ENCODE data around the gene NTMT2.

NTMT2 gene

DNA sequence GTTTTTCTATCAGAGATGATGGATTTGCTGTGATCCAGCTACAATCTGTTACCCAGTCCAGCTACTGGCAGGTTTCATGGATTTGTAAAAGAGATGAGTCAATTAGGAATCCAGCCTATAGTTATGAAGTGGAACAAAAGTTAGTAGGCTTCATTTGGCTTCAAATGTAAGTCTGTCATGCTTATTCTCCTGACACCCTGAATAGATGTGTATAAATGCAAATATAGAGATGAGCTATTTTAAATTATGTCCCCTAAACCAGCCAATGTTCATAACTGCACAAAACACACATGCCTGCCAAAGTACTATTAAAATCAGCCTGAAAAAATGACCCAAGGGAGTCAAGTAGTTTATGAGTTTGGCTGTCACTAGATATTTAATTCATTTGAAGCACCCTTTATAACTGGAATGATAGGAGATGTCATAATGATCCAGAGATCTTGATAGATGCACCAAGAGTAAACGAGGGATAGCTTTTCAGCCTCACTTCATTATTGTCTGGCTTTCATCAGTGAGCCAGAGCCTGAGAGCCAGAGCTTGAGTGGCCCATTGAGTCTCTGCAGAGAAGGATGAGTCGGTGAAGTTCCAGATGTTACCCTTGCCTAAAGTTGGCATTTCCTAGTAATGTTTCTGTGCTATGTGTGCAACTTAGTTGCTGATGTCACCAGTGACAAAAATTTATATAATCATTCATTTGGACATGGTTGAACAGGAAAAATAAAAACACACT is 11.8 kb upstream of the NTMT2 start:
- no peak overlapping the region for H3K27ac ChIP-seq
- DNase-seq = no peak
- no peaks in the 10 kb centered on the region for H3K36me3 ChIP-seq
- peaks cover 0 to 17% (median 2%) of the 10 kb centered on the region in 4 donors for H3K4me1 ChIP-seq
- intact Hi-C loops (cut with DNase I; ENCODE audit: low total_unique reads) = no loop called here
- no peaks in the 10 kb centered on the region for H3K27me3 ChIP-seq
- H3K9me3 ChIP-seq = no peaks in the 10 kb centered on the region
- TF ChIP-seq, protein P1, sequence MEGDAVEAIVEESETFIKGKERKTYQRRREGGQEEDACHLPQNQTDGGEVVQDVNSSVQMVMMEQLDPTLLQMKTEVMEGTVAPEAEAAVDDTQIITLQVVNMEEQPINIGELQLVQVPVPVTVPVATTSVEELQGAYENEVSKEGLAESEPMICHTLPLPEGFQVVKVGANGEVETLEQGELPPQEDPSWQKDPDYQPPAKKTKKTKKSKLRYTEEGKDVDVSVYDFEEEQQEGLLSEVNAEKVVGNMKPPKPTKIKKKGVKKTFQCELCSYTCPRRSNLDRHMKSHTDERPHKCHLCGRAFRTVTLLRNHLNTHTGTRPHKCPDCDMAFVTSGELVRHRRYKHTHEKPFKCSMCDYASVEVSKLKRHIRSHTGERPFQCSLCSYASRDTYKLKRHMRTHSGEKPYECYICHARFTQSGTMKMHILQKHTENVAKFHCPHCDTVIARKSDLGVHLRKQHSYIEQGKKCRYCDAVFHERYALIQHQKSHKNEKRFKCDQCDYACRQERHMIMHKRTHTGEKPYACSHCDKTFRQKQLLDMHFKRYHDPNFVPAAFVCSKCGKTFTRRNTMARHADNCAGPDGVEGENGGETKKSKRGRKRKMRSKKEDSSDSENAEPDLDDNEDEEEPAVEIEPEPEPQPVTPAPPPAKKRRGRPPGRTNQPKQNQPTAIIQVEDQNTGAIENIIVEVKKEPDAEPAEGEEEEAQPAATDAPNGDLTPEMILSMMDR (IDR thresholded peaks at IDR 0.05) = no peak
- no peak overlapping the region for H3K4me3 ChIP-seq

DNA sequence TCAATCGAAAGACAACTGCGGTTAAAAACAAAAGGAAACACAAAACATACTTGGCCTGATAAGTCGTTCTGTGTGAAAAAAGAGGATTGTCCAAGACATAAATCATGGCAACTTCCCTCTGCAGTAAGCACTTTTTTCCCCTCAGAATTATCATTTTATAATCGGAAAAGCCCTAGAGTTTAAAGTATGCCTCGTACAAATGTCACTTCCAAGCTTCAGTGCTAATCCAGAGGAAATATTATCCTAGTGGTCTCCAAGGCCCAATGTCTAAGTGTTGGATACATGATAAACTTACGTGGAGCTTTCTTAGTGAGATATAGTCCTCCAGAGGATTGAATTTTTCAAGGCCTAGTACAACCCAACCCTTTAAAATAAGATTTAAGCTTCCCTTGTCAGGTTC is 11.2 kb upstream of the NTMT2 start:
- H3K4me3 ChIP-seq = no peak overlapping the region
- H3K4me1 ChIP-seq = peaks cover 0 to 17% (median 2%) of the 10 kb centered on the region in 4 donors
- H3K27me3 ChIP-seq = no peaks in the 10 kb centered on the region
- intact Hi-C loops (cut with DNase I; ENCODE audit: low total_unique reads) = no loop called here
- no peak for DNase-seq
- no peaks in the 10 kb centered on the region for H3K9me3 ChIP-seq
- no peaks in the 10 kb centered on the region for H3K36me3 ChIP-seq
- TF ChIP-seq, protein P1 (IDR thresholded peaks at IDR 0.05) = no peak
- H3K27ac ChIP-seq = no peak overlapping the region

DNA sequence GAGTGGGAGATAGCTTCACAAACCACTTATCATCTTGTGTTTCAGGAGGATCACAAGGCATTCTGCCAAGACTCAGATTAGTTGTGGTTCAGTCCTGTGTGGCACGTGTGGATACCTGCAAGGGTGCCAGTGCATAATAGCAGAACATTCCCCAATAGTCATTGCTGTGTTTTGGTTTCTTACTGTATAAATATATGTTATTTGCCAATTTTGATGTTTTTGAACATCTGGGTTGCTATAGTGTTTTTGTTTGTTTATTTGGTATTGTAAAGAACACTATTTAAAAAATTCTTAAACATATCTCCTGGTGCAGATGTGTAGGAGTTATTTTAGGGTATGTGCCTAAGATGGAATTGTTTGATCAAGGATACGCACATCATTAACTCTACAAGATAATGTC is 5.4 kb upstream of the NTMT2 start:
- H3K27me3 ChIP-seq = no peaks in the 10 kb centered on the region
- intact Hi-C loops (cut with DNase I; ENCODE audit: low total_unique reads) = no loop called here
- H3K9me3 ChIP-seq = no peaks in the 10 kb centered on the region
- TF ChIP-seq, protein P1 (IDR thresholded peaks at IDR 0.05) = no peak
- no peak for DNase-seq
- H3K4me1 ChIP-seq = peaks cover 0 to 17% (median 0%) of the 10 kb centered on the region in 4 donors
- H3K27ac ChIP-seq = no peak overlapping the region
- H3K4me3 ChIP-seq = no peak overlapping the region
- no peaks in the 10 kb centered on the region for H3K36me3 ChIP-seq

DNA sequence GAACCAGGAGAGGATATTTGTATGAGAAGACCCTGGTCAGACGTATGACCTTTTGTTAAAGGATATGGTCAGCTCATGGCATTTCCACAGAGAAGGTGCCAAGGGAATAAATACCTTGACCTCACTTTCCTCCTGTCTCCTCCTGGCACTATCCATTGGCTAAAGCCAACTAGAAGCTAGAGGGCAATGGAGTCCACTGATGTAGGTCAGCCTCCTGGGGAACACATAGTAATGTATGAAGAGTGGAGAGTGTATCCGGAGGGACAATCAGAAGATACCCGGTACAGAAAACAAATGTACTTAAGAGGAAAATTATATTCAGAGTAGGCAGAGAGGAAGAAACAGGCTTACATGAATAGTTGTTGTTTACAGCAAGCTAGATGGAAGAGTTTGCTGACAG is 698 bp upstream of the NTMT2 start:
- no peak for DNase-seq
- intact Hi-C loops (cut with DNase I; ENCODE audit: low total_unique reads) = no loop called here
- TF ChIP-seq, protein P1 (IDR thresholded peaks at IDR 0.05) = no peak
- Histone ChIP-seq H3K9me3 (no peaks in the 10 kb centered on the region), H3K36me3 (no peaks in the 10 kb centered on the region), H3K4me1 (no peaks in the 10 kb centered on the region), H3K4me3 (no peak overlapping the region), H3K27ac (no peak overlapping the region), H3K27me3 (no peaks in the 10 kb centered on the region)

DNA sequence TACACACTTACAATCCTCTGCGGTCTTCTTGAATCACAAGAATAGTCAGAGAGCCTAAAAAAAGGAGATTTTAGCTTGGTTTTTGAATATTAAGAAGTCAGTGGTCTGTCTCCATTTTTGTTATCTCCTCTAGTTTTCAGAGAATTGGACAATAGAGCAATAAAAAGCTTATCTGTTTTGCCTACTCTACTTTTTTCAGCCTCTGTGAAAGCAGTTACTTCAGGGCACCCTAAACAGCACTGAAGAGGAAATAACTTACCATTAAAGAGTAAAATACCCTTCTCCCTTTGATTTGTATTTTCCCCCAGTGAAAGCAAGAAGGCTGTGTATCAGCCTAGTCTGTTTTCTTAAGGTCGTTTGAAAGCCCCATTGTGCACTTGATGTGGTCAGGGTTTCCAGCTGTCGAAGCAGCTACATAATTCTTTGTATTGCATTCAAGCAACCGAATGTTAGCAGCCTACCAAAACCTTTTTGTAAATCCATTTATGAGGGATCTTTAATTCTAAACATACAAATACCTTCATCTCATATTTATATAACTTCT is 1.0 kb downstream of the NTMT2 start:
- DNase-seq = no peak
- intact Hi-C loops (cut with DNase I; ENCODE audit: low total_unique reads) = no loop called here
- H3K27ac ChIP-seq = no peak overlapping the region
- TF ChIP-seq, protein P1 (IDR thresholded peaks at IDR 0.05) = no peak
- no peaks in the 10 kb centered on the region for H3K27me3 ChIP-seq
- no peak overlapping the region for H3K4me3 ChIP-seq
- no peaks in the 10 kb centered on the region for H3K36me3 ChIP-seq
- no peaks in the 10 kb centered on the region for H3K4me1 ChIP-seq
- H3K9me3 ChIP-seq = no peaks in the 10 kb centered on the region
